Thoracic aorta (tissue), 2 donors: ENCODE measurements around the gene KRT16. TPM values are rescaled to one million over a fixed set of nuclear protein-coding genes. Genes with fewer than 3 reads are reported as not detected.

Source experiments
- ATAC-seq: fragments of 150-250 bp; one replicate; pipeline ENCODE4 v1.8.0; 2017; ENCODE audit warnings: low read depth; ENCODE audit not compliant: insufficient number of reproducible peaks, low FRiP score
- DNase-seq: peaks from one replicate; pipeline ENCODE4 v3.0.0-alpha.2; 2020; ENCODE audit warnings: low spot score
- H3K27ac ChIP-seq, 2 donors: fragments of 200-600 bp; sonication (generic); 1 replicate in 1 of 2; 2 replicates in 1 of 2; pipeline ENCODE4 v1.5.1; 2016; ENCODE audit warnings: mild to moderate bottlenecking in 2 of 2, moderate library complexity in 2 of 2
- H3K27me3 ChIP-seq: fragments of 200-600 bp; sonication (generic); replicated peaks from 2 replicates; pipeline ENCODE4 v1.6.0; 2016; ENCODE audit warnings: mild to moderate bottlenecking; ENCODE audit not compliant: insufficient read depth
- H3K36me3 ChIP-seq: fragments of 200-600 bp; sonication (generic); one replicate; pipeline ENCODE4 v1.5.1; 2016
- H3K4me1 ChIP-seq, 2 donors: fragments of 200-600 bp; sonication (generic); 1 replicate in 1 of 2; 2 replicates in 1 of 2; pipeline versions ENCODE4 v1.5.1 to v1.6.0; 2016; ENCODE audit warnings: low read depth in 2 of 2, mild to moderate bottlenecking in 1 of 2; ENCODE audit not compliant: control insufficient read depth in 1 of 2
- H3K4me3 ChIP-seq: fragments of 200-600 bp; sonication (generic); 2 replicates; pipeline ENCODE4 v1.5.1; 2016; ENCODE audit warnings: mild to moderate bottlenecking
- H3K9me3 ChIP-seq: fragments of 200-600 bp; sonication (generic); 2 replicates; pipeline ENCODE4 v1.5.1; 2016
- total RNA-seq, 2 donors: library from RNA; depleted of rRNA; stranded (reverse); fragments of >200 nt; gene quantifications; one replicate each; pipeline versions ENCODE4 v1.1.0 to v1.2.3, GENCODE V29; 2016
- TF ChIP-seq, protein P1 (sequence below): fragments of 200-600 bp; sonication (generic); IDR thresholded peaks from one replicate; pipeline ENCODE4 v1.5.1; 2019; ENCODE audit warnings: antibody characterized with exemption

Gene KRT16
- total RNA-seq, 2 donors from 2014 or later: 6.5 to 16.8 TPM

DNA sequence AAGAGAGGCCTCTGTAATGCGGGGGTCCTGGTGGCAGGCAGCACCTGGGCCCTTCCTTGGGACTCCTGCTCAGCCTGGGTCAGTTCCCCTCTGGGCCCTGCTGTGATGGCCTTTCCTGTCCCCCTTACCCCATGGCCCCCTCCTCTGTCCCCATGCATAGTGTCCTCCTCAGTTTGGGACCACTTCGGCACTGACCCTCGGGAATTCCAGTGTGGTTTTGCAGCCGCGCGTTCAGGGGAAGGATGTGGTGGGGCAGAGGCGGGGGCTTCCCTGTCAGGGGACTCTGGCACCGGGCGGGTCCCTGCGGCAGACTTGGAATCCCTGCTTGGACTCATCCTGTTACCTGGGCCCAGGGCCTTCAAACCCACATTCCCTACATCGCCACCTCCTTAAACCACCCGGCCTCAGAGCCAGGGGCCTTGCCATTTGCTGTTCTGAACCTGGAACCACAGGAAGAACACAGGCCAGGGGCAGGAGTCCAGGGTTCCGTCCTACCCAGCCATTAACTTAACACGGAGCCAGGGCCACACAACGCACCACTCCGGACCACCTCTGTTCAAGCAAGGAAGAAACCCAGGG, 44.7 kb upstream of the KRT16 start:
- no peaks in the 10 kb centered on the region for H3K9me3 ChIP-seq

DNA sequence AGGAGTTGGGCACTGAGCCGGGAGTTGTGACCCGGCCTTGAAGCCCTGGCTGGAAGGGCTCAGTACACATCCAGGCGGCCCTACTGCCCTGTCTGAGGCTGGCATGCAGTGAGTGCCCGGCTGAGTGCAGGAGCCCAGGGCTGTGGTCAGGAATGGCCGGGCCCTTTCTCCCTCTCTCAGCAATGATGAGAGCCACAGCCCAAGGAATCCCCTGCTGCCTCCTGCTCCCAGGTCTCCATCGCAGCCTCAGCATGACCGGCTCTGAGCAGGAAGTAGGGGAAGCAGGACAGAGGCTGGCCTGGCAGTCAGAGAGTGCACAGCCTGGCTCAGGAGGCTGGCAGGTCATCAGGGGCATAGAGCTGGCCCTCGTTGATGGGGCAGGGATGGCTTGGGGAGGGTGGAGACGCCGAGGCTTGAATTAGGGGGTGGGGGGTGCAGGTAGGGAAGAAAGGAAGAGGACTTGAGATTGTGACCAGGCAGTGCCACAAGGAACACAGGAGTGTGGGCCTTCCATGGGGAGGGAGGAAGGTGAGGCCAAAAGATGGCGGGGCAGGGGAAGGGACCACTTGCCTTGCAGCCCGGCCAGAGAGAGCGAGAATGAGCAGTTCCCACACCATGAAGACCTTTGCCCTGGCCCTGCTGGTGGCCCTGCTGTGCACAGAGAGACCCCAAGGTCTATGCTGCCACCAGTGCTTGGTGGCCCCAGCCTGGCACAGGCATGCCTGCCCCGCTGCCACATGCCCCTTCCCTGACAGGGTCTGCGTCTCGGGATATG, 43.9 kb upstream of the KRT16 start:
- no peaks in the 10 kb centered on the region for H3K36me3 ChIP-seq
- no peaks in the 10 kb centered on the region for H3K9me3 ChIP-seq
- H3K4me1 ChIP-seq: peaks cover 0 to 21% of the 10 kb centered on the region in 2 donors
- TF ChIP-seq, protein P1, sequence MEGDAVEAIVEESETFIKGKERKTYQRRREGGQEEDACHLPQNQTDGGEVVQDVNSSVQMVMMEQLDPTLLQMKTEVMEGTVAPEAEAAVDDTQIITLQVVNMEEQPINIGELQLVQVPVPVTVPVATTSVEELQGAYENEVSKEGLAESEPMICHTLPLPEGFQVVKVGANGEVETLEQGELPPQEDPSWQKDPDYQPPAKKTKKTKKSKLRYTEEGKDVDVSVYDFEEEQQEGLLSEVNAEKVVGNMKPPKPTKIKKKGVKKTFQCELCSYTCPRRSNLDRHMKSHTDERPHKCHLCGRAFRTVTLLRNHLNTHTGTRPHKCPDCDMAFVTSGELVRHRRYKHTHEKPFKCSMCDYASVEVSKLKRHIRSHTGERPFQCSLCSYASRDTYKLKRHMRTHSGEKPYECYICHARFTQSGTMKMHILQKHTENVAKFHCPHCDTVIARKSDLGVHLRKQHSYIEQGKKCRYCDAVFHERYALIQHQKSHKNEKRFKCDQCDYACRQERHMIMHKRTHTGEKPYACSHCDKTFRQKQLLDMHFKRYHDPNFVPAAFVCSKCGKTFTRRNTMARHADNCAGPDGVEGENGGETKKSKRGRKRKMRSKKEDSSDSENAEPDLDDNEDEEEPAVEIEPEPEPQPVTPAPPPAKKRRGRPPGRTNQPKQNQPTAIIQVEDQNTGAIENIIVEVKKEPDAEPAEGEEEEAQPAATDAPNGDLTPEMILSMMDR: no peak
- no peak for DNase-seq
- H3K27me3 ChIP-seq: no peaks in the 10 kb centered on the region
- ATAC-seq: no peak
- H3K4me3 ChIP-seq: no peak overlapping the region
- no peak overlapping the region for H3K27ac ChIP-seq

More for the DNA sequence above, 44.7 kb upstream of the KRT16 start:
- ATAC-seq (no peak), DNase-seq (no peak)
- Histone ChIP-seq H3K4me3 (no peak overlapping the region), H3K36me3 (no peaks in the 10 kb centered on the region), H3K27ac (no peak overlapping the region), H3K4me1 (peaks cover 0 to 13% of the 10 kb centered on the region in 2 donors), H3K27me3 (no peaks in the 10 kb centered on the region)
- TF ChIP-seq, protein P1: no peak

DNA sequence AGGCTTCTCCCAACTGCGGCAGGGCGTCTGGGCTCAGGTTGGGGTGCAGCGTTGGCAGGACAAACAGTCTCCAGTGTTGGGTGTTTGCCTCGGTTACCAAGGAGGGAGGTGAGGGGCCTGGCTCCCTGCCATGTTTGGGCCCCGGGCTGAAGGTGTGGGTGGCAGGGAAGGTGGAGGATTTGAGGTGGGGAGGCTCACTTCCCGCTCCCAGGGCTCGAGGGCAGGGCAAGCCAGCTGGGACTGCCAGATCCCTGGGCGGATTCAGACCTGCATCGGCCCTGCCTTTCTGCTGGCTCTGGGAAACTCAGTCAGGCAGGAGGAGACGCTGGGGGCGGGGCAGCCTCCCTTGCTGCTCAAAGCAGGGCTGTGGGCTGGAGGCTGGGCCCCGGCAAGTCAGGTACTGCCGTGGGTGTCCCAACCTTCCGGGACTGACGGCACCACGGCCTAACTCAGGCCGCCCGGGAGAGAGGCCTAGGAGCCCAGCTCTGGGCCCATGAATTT, 43.1 kb upstream of the KRT16 start:
- DNase-seq (no peak), ATAC-seq (no peak)
- no peaks in the 10 kb centered on the region for H3K9me3 ChIP-seq
- no peak overlapping the region for H3K27ac ChIP-seq
- no peak overlapping the region for H3K4me3 ChIP-seq
- H3K4me1 ChIP-seq: peaks cover 0 to 29% of the 10 kb centered on the region in 2 donors
- TF ChIP-seq, protein P1: no peak
- no peaks in the 10 kb centered on the region for H3K36me3 ChIP-seq
- H3K27me3 ChIP-seq: no peaks in the 10 kb centered on the region

DNA sequence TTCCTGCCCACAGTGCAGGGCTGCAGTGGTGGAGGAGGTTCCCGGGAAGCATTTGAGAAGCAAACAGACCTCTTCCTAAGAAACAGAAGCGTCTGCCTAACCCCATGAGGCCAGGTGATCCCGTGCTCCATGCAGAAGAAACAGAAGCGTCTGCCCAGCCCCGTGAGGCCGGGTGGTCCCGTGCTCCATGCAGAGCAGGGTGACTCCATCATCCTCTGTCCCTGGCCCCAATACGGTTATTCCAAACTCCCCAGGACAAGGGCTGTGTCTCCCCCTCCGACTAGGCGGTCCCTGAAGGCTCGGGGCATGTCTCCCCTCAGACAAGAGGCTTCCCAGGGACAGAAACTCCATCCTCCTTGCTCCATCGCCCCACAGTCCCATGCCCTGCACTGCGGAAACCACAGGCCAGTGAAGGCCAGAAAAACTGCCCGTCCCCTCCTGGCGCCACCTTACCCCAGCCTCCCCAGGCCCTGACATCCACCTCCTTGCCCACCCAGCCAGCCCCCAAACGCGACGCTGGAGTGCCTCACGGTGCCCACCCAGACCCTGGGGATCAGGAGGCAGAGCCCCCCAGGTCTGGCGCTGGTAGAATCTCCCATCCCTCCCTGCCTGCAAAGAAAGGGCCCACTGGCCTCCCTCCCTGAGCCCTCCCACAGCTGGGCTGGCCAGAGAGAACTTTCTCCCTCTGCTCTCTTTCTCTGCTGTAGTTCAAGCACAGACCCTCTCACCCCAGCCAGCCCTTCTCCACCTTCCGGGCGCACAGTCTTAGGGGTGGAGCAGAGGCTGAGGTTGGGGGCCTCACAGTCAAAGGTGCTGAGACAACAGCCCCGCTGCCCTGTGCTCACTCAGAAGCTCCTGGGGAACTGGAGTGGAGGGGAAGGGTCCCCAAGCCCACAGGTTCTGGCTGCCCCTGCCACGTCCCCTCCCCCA, 42.4 kb upstream of the KRT16 start:
- H3K36me3 ChIP-seq: no peaks in the 10 kb centered on the region
- no peak for ATAC-seq
- peaks cover 0 to 29% of the 10 kb centered on the region in 2 donors for H3K4me1 ChIP-seq
- no peaks in the 10 kb centered on the region for H3K9me3 ChIP-seq
- no peaks in the 10 kb centered on the region for H3K27me3 ChIP-seq
- TF ChIP-seq, protein P1: no peak
- no peak overlapping the region for H3K4me3 ChIP-seq
- DNase-seq: no peak
- no peak overlapping the region for H3K27ac ChIP-seq
